NCI-H82 treated with DMSO at 0.1 percent for 48 hours (cell line): ENCODE results near the gene TRMT61A.

Experiments
- DNase-seq: peaks from one replicate; lab custom pipeline; 2025; ENCODE audit not compliant: unreplicated experiment; lab: John Stamatoyannopoulos, UW

Gene TRMT61A

GRCh38 chr14:103545915-103546651 lies 17.1 kb downstream of the TRMT61A start:
- DNase-seq, result no peak

GRCh38 chr14:103546652-103547454 lies 17.9 kb downstream of the TRMT61A start:
- DNase-seq, result peak; percentile 11

DNA sequence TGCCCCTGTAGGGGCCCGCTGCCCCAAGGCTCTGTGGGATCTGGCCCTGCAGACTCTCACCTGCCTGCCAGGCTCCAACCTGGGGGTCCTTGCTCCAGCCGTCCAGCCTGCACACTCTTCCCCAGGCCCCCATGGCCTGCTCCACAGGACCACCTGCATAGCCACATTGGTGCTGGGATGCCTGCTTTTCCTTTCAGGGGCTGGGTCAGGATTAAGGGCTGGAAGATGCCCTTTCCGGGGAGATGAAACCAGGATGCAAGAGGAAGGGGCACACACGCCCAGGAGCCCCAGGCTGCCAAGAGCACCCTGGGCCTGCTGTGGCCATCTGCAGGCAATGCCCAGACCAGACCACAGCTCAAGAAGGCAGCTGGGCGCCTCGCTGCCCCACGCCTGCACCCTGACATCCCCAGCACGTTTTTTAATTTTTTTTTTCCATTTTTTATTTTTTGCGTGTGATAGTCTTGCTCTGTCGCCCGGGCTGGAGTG lies 18.5 kb downstream of the TRMT61A start:
- no peak for DNase-seq

DNA sequence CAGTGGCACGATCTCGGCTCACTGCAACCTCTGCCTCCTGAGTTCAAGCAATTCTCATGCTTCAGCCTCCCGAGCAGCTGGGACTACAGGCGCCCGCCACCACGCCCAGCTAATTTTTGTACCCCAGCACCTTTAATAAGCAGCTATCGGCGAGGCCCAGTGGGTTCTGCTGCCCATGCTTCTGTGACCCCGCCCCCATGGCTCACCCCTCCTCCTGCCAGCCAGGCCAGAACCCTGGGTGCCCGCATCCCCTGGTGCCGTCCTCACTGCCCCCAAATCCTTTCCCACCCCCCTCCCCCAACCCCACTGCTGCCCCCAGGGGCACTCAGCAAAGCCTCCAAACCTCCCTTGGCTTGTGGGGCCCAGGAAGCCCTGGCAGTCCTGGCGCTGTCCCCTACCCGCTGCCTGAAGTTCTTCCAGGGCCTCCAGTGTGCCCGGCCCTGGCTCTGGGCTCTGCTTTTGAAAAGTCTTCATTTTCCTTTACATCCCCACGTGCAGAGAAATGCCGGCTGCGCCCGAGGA lies 19.0 kb downstream of the TRMT61A start:
- no peak for DNase-seq

GRCh38 chr14:103548463-103549351 lies 19.7 kb downstream of the TRMT61A start:
- no peak for DNase-seq

DNA sequence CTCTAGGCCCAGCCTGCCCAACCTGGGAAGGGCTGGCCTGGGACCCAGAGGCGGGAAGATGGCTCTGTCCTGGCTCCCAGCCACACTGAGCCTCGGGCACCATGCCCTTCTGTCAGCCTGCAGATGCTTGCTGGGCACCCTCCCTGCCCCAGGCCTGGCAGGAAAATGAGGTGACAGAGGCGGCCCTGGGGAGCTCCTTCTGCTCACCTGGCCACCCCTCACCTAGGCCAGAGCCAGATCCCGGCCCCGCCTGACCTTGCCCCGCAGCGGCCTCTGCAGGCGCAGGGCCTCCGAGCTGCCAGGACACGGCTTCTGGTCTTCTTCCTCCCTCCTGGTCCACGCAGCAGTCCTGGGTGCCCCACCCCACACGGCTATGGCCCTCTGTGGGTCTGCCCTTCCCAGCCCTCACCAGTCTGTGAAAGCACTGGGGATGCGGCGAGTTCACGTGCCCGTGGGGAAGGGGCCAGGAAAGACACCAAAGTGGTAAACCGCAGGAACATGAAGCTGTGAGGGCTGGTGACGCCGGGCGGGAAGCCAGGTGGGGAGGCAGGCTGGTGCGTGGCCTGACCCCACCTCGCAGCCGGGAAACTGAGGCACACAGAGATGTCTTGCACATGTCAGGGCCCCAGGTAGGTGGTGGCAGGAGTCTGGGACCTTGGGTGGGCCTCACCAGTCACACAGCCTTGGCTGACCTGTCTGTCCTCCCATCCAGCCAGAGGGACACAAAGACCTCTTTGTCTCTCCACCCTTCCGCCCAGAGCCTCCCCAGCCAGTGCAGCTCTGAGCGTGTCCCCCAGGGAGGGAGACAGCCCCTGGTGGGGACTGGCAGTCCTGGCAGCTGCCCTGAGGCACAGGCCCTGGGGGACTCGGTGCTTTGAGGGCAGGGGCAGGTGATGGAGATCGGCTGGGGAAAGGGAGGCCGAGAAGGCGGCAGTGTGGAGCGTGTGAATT lies 20.6 kb downstream of the TRMT61A start:
- DNase-seq, result no peak

GRCh38 chr14:103550451-103551337 lies 21.7 kb downstream of the TRMT61A start:
- DNase-seq, result no peak

DNA sequence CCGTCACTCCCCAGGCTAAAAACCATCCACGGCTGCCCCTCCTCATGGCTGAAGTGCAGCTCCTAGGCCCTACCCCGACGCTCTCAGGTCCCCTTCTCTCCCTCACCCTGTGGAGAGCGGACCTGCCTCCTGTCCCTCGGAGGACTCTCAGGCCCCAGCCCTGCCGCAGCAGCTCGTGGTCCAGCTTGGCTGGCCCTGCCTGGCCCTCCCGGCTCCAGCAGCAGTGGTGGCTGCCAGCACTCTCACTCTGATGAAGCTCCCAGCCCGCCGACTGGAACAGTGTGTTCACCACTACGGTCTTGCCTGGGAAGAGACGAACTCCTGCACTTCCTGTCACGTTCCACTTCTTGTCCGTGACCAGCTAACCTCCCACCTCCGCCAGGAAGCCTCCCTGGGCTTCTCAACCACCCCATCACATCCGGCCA lies 22.4 kb downstream of the TRMT61A start:
- no peak for DNase-seq

GRCh38 chr14:103552011-103552845 lies 23.2 kb downstream of the TRMT61A start:
- no peak for DNase-seq

- no peak for DNase-seq
These were observed 23.8 kb downstream of the TRMT61A start for GRCh38 chr14:103552846-103553210.

DNA sequence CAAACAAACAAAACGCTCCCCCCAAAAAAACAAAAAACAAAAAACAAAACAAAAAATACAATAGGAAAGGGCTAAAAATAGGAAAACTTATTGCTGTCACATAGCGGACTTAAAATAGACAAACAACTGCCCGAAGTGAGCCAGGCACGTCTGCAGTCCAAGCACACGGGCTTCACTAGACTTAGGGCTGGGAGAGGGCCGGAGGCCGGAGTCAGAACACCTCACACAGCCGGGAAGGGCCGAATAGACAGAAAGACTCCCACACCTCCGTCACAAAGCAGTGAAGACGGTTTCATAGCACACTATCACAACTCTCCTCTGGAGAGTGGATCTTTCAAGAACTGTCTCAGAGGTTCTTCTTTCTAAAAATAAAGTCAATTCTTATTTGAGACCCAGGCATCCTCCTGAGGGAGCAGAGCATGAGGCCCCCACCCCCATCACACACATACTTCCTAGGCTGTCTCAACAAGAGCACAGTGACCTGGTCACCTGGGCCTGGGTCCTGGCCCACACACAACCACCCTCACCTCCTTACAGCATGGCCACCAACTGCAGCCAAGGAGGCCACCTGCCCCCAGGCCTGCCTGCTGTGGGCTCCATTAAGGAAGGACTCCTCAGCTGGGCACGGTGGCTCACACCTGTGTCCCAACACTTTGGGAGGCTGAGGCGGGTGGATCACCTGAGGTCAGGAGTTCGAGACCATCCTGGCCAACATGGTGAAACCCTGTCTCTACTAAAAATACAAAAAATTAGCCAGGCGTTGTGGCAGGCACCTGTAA lies 26.8 kb downstream of the TRMT61A start:
- no peak for DNase-seq

GRCh38 chr14:103556946-103557758 lies 28.2 kb downstream of the TRMT61A start:
- peak; percentile 27 for DNase-seq

DNA sequence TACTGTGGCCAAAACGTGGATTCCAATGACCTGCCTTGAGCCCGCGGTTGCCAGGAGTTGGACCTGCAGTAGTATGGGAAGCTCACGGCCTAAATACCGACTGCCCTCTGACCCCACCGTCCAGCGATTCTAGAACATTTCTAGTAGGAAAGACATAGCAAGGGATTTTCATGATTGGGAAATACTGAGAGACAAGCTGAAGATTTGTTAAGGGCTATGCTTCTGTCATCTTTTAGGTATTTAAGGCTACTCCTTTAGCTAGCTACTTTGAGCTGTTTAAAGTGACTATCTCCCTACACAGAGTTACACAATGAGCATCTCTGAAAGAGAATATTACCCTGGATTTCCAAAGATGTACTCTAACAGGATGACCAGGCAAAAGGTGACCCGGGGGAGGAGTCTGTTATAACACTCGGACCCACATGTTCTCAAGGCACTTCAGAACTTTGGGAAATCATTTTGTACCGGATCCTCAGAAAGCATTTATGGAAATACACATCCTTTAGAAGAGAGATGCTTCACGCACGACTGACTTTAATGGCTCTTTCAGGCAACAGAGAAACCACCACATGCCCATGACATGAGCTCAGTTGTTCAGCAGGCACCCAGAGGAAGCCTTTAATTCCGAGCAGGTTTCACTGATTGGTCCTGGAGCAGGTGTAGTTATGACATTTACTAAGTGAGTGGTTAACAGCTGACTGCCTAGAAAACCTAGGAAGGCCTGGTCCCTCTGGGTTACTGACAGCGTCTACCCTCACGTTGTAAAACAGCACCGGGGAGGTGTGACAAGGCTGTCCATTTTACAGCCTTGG lies 29.3 kb downstream of the TRMT61A start:
- DNase-seq, result no peak

GRCh38 chr14:103559766-103560165 lies 30.8 kb downstream of the TRMT61A start:
- no peak for DNase-seq

DNA sequence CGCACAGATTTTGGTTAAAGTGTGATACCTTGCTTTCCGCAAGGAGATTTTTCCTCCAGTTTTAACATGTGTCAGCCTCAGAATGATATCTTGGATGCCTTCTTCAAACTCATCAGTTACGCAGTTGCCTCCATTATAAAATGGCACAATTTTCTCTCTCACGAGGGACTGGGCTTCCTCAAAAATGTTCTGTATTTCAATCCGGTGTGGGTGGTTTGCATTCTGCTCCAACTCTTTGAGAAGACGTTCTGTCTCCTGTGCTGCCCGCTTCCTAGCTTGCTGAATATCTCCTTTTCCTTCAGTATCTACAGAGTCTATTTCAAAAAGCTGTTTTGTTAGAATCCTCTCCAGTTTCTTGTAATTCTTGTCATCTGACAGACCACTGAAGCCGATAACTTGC lies 31.7 kb downstream of the TRMT61A start:
- no peak for DNase-seq
